Mesenchymal stem cell (in vitro differentiated cells and primary cell): Measurements from ENCODE around the gene METTL16.

Source experiments
- DNase-seq: peaks from one replicate; pipeline ENCODE4 v3.0.0-alpha.2; 2013
- H2AFZ ChIP-seq: one replicate; pipeline ENCODE4 v1.6.1; 2013; ENCODE audit warnings: low read depth, mild to moderate bottlenecking, control low read depth, inconsistent platforms, low read length, moderate library complexity
- H2AK5ac ChIP-seq: 2 replicates; pipeline ENCODE4 v1.6.1; 2013; ENCODE audit warnings: low read length, moderate library complexity, mild to moderate bottlenecking, inconsistent platforms; ENCODE audit not compliant: severe bottlenecking
- H2BK120ac ChIP-seq: one replicate; pipeline ENCODE4 v1.6.1; 2013; ENCODE audit warnings: low read depth, mild to moderate bottlenecking, inconsistent platforms, low read length, moderate library complexity
- H2BK12ac ChIP-seq, 2 experiments: one replicate each; pipeline ENCODE4 v1.6.1; 2013; ENCODE audit warnings: inconsistent platforms in 2 of 2, low read length in 2 of 2, mild to moderate bottlenecking in 2 of 2, moderate library complexity in 2 of 2, control low read depth in 1 of 2
- H2BK15ac ChIP-seq: one replicate; pipeline ENCODE4 v1.6.1; 2013; ENCODE audit warnings: mild to moderate bottlenecking, low read depth, inconsistent platforms; ENCODE audit not compliant: poor library complexity, severe bottlenecking
- H2BK5ac ChIP-seq: 2 replicates; pipeline ENCODE4 v1.6.1; 2013; ENCODE audit warnings: low read depth, mild to moderate bottlenecking, low read length, control low read depth, inconsistent platforms; ENCODE audit not compliant: poor library complexity, severe bottlenecking
- H3K14ac ChIP-seq, 2 experiments: one replicate each; pipeline ENCODE4 v1.6.1; 2013; ENCODE audit warnings: inconsistent platforms in 2 of 2, low read length in 2 of 2, control low read depth in 1 of 2, mild to moderate bottlenecking in 1 of 2, moderate library complexity in 1 of 2
- H3K18ac ChIP-seq, 2 experiments: one replicate each; pipeline ENCODE4 v1.6.1; 2013; ENCODE audit warnings: inconsistent platforms in 2 of 2, low read length in 2 of 2, control low read depth in 1 of 2, low read depth in 1 of 2, mild to moderate bottlenecking in 1 of 2
- H3K23ac ChIP-seq, 2 experiments: one replicate each; pipeline ENCODE4 v1.6.1; 2013; ENCODE audit warnings: inconsistent platforms in 2 of 2, low read length in 2 of 2, mild to moderate bottlenecking in 2 of 2, moderate library complexity in 2 of 2, control low read depth in 1 of 2
- H3K27ac ChIP-seq: 2 replicates; pipeline ENCODE4 v1.5.1; 2013; ENCODE audit warnings: mild to moderate bottlenecking, moderate library complexity, low read length, control low read depth, inconsistent platforms; ENCODE audit not compliant: poor library complexity, severe bottlenecking
- H3K27me3 ChIP-seq, 2 experiments: 2 replicates each; pipeline versions ENCODE4 v1.6.1 to v1.7.0; 2013; ENCODE audit warnings: low read length in 2 of 2, mild to moderate bottlenecking in 2 of 2, moderate library complexity in 2 of 2, control low read depth in 1 of 2, inconsistent platforms in 1 of 2; ENCODE audit not compliant: control insufficient read depth in 1 of 2, insufficient read depth in 1 of 2
- H3K36me3 ChIP-seq, 2 experiments: 2 replicates each; pipeline versions ENCODE4 v1.6.1 to v1.7.0; 2013; ENCODE audit warnings: low read length in 2 of 2, control low read depth in 1 of 2, inconsistent platforms in 1 of 2, low read depth in 1 of 2, mild to moderate bottlenecking in 1 of 2; ENCODE audit not compliant: insufficient read depth in 2 of 2, control insufficient read depth in 1 of 2
- H3K4ac ChIP-seq, 2 experiments: one replicate each; pipeline ENCODE4 v1.6.1; 2013; ENCODE audit warnings: inconsistent platforms in 2 of 2, low read length in 2 of 2, mild to moderate bottlenecking in 2 of 2, moderate library complexity in 2 of 2, control low read depth in 1 of 2, low read depth in 1 of 2
- H3K4me1 ChIP-seq: 2 replicates; pipeline ENCODE4 v1.6.1; 2013; ENCODE audit warnings: low read depth, low read length, control low read depth; ENCODE audit not compliant: control insufficient read depth, insufficient read depth
- H3K4me2 ChIP-seq: 2 replicates; pipeline ENCODE4 v1.6.1; 2013; ENCODE audit warnings: low read length, mild to moderate bottlenecking, inconsistent platforms; ENCODE audit not compliant: poor library complexity, severe bottlenecking
- H3K4me3 ChIP-seq, 2 experiments: 2 replicates each; pipeline versions ENCODE4 v1.5.1 to v1.7.0; 2013; ENCODE audit warnings: low read length in 2 of 2, mild to moderate bottlenecking in 2 of 2, control low read depth in 1 of 2, low read depth in 1 of 2; ENCODE audit not compliant: insufficient read depth in 1 of 2
- H3K79me1 ChIP-seq: replicated peaks from 2 replicates; pipeline ENCODE4 v1.6.1; 2013; ENCODE audit warnings: mild to moderate bottlenecking, control low read depth, low read length, inconsistent platforms; ENCODE audit not compliant: poor library complexity, severe bottlenecking
- H3K9ac ChIP-seq: 2 replicates; pipeline ENCODE4 v1.7.0; 2013; ENCODE audit warnings: mild to moderate bottlenecking, low read length, moderate library complexity
- H3K9me3 ChIP-seq: 2 replicates; pipeline ENCODE4 v1.7.0; 2013; ENCODE audit warnings: mild to moderate bottlenecking, low read length; ENCODE audit not compliant: control insufficient read depth
- H4K8ac ChIP-seq: one replicate; pipeline ENCODE4 v1.6.1; 2013; ENCODE audit warnings: inconsistent platforms, mild to moderate bottlenecking, low read length, moderate library complexity
- H4K91ac ChIP-seq: one replicate; pipeline ENCODE4 v1.6.1; 2013; ENCODE audit warnings: mild to moderate bottlenecking, low read length, inconsistent platforms
- WGBS: methylation state at CpG from one replicate; pipeline ENCODE4 v1.1.7; 2013; ENCODE audit warnings: mixed read lengths; 5-methylcytosine and 5-hydroxymethylcytosine counted together

METTL16 gene

DNA sequence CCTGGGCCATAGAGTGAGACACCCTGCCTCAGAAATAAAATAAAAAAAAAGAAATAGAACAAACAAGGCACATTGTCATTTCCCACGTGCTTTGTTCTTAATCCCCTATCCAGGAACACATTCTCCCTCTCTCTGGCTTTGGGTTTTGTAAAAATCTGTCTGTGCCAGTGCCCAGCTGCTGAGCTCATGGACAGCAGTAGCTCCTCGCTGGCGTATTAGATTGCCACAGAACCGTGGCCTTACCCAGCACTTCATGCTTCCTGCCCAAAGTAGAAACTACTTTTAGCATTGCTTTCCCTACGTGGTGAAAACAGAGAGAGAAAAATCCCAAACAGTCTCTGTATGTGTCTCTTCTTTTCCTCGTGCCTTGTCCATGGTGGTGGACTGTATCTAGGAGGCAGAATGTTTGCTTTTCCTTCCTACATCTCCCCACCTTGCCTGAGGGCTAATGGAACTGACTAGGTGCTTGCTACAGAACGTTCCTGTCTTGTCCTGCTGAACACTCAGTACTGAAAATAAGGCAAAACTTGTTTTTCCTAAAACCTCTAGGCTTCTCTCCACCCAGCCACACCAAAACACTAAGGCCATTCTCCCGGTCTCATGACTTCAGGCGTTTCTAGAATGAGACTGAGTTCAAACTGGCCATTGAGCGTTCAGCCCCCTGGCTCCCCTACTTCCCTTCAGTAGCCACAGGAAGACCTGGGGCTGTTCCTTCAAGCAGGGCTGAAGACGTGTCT, 137.0 kb downstream of the METTL16 start:
- Histone ChIP-seq H3K23ac (no peak overlapping the region), H3K4me2 (no peak overlapping the region), H2BK15ac (no peak overlapping the region), H3K18ac (no peak overlapping the region), H2BK120ac (no peak overlapping the region), H2AFZ (no peak overlapping the region), H3K14ac (no peak overlapping the region), H4K91ac (no peak overlapping the region), H3K79me1 (no peaks in the 10 kb centered on the region), H3K9me3 (no peaks in the 10 kb centered on the region), H2BK12ac (no peak overlapping the region), H3K27me3 (no peaks in the 10 kb centered on the region), H3K4me3 (no peak overlapping the region), H4K8ac (no peak overlapping the region), H3K36me3 (peaks cover 56 to 88% of the 10 kb centered on the region in 2 experiments), H3K4ac (no peak overlapping the region), H2BK5ac (no peak overlapping the region), H3K27ac (no peak overlapping the region), H3K4me1 (peaks cover 12% of the 10 kb centered on the region), H3K9ac (no peak overlapping the region), H2AK5ac (no peak overlapping the region)
- WGBS: 91% methylated on average over 11 of the region's 11 CpGs
- no peak for DNase-seq

DNA sequence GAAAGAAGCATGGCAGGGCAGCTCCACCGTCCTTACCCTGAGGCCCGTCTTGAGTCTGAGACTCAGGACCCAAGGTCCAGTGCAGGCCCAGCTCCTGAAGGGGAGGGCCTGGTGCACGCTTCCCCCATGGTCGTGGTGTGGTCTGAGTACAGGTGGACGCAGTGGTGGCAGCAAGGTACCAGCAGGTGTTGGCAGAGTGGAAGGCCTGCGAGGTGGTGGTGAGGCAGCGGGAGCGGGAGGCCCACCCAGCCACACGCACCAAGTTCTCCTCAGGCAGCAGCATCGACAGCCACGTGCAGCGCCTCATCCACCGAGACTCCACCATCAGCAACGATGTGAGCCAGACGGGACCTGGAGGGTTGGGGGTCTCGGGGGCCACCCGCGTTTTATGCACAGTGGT, 138.5 kb downstream of the METTL16 start:
- H3K14ac ChIP-seq: no peak overlapping the region
- H4K91ac ChIP-seq: no peak overlapping the region
- no peak overlapping the region for H3K4ac ChIP-seq
- WGBS: 96% methylated on average over 18 of the region's 18 CpGs
- H3K79me1 ChIP-seq: no peaks in the 10 kb centered on the region
- H2BK15ac ChIP-seq: no peak overlapping the region
- no peak overlapping the region for H2BK5ac ChIP-seq
- H3K4me1 ChIP-seq: peaks cover 17% of the 10 kb centered on the region
- H2AK5ac ChIP-seq: no peak overlapping the region
- DNase-seq: no peak
- H2BK120ac ChIP-seq: no peak overlapping the region
- H3K9ac ChIP-seq: no peak overlapping the region
- H3K36me3 ChIP-seq: peaks cover 44 to 89% of the 10 kb centered on the region in 2 experiments
- no peak overlapping the region for H3K18ac ChIP-seq
- H3K9me3 ChIP-seq: no peaks in the 10 kb centered on the region
- no peak overlapping the region for H2BK12ac ChIP-seq
- no peaks in the 10 kb centered on the region for H3K27me3 ChIP-seq
- no peak overlapping the region for H2AFZ ChIP-seq
- H3K27ac ChIP-seq: no peak overlapping the region
- no peak overlapping the region for H3K4me3 ChIP-seq
- H3K23ac ChIP-seq: no peak overlapping the region
- H4K8ac ChIP-seq: no peak overlapping the region
- H3K4me2 ChIP-seq: no peak overlapping the region

DNA sequence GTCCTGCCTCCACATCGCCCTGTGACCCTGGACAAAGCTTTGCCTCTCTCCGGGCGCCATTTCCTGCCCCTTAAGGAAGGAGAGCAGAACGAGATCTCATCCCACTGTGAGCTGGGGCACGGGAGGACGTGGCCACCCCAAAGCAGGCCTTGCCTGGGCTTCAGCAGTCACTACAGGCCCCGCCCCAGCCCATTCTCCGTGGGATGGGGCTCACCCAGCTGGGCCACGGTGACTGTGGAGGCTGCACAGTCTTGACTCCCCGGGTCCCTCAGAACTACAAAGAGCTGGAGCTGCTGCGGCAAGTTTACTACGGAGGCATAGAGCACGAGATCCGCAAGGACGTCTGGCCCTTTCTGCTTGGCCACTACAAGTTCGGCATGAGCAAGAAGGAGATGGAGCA, 139.0 kb downstream of the METTL16 start:
- 94% methylated on average over 16 of the region's 16 CpGs for WGBS

DNA sequence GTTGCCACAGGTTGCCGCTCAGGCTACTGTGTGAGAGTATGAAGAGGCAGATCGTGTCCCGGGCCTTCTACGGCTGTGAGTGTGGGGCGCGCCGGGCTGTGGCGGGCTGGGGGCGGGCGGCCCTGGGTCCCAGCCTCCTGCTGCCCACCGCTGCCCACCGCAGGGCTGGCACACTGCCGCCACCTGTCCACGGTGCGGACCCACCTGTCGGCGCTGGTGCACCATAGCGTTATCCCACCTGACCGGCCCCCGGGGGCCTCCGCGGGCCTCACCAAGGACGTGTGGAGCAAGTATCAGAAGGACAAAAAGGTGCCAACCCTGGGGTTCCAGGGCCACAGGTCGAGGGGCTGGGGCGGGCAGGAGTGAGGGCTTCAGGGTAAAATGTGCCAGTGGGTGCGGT, 139.5 kb downstream of the METTL16 start:
- WGBS: 94% methylated on average over 22 of the region's 26 CpGs
- no peak for DNase-seq
- H2AK5ac ChIP-seq: no peak overlapping the region

More for the DNA sequence above, 139.0 kb downstream of the METTL16 start:
- no peak overlapping the region for H3K14ac ChIP-seq
- H2AK5ac ChIP-seq: no peak overlapping the region
- no peak overlapping the region for H3K18ac ChIP-seq
- no peak overlapping the region for H2BK12ac ChIP-seq
- peaks cover 41 to 90% of the 10 kb centered on the region in 2 experiments for H3K36me3 ChIP-seq
- no peaks in the 10 kb centered on the region for H3K27me3 ChIP-seq
- H3K4ac ChIP-seq: no peak overlapping the region
- H4K8ac ChIP-seq: no peak overlapping the region
- H2AFZ ChIP-seq: no peak overlapping the region
- DNase-seq: no peak
- H3K4me2 ChIP-seq: no peak overlapping the region
- H3K23ac ChIP-seq: no peak overlapping the region
- no peak overlapping the region for H2BK15ac ChIP-seq
- no peak overlapping the region for H3K27ac ChIP-seq
- no peak overlapping the region for H3K4me3 ChIP-seq
- H4K91ac ChIP-seq: no peak overlapping the region
- H3K9me3 ChIP-seq: no peaks in the 10 kb centered on the region
- H3K4me1 ChIP-seq: peaks cover 17% of the 10 kb centered on the region
- no peak overlapping the region for H2BK5ac ChIP-seq
- no peak overlapping the region for H3K9ac ChIP-seq
- no peaks in the 10 kb centered on the region for H3K79me1 ChIP-seq
- H2BK120ac ChIP-seq: no peak overlapping the region

More for the DNA sequence above, 139.5 kb downstream of the METTL16 start:
- no peak overlapping the region for H3K4me2 ChIP-seq
- no peak overlapping the region for H4K8ac ChIP-seq
- no peaks in the 10 kb centered on the region for H3K9me3 ChIP-seq
- H4K91ac ChIP-seq: no peak overlapping the region
- H3K4me3 ChIP-seq: no peak overlapping the region
- H2BK15ac ChIP-seq: no peak overlapping the region
- H3K9ac ChIP-seq: no peak overlapping the region
- no peak overlapping the region for H2BK120ac ChIP-seq
- H3K36me3 ChIP-seq: peaks cover 37 to 92% of the 10 kb centered on the region in 2 experiments
- H2BK12ac ChIP-seq: no peak overlapping the region
- H3K4me1 ChIP-seq: peaks cover 17% of the 10 kb centered on the region
- H2AFZ ChIP-seq: no peak overlapping the region
- no peaks in the 10 kb centered on the region for H3K79me1 ChIP-seq
- H2BK5ac ChIP-seq: no peak overlapping the region
- H3K14ac ChIP-seq: no peak overlapping the region
- H3K4ac ChIP-seq: no peak overlapping the region
- no peak overlapping the region for H3K23ac ChIP-seq
- H3K27me3 ChIP-seq: no peaks in the 10 kb centered on the region
- no peak overlapping the region for H3K27ac ChIP-seq
- no peak overlapping the region for H3K18ac ChIP-seq
